ENCODE data around the gene MTARC1.

- TF ChIP-seq POLR2AphosphoS5 (IDR thresholded peaks at IDR 0.05) = no peak
- no peak for TF ChIP-seq POLR2A (IDR thresholded peaks at IDR 0.05)
Observed at GRCh38 chr1:220824031-220824989, 37.6 kb downstream of the MTARC1 start.

Data from upper lobe of left lung (tissue), 4 donors.